ENCODE data around the gene NME3. TPM values are rescaled to one million over a fixed set of nuclear protein-coding genes. Genes with fewer than 3 reads are reported as not detected.

The NME3 gene
- total RNA-seq, 1 experiment from 2014 or later = 103 TPM

DNA sequence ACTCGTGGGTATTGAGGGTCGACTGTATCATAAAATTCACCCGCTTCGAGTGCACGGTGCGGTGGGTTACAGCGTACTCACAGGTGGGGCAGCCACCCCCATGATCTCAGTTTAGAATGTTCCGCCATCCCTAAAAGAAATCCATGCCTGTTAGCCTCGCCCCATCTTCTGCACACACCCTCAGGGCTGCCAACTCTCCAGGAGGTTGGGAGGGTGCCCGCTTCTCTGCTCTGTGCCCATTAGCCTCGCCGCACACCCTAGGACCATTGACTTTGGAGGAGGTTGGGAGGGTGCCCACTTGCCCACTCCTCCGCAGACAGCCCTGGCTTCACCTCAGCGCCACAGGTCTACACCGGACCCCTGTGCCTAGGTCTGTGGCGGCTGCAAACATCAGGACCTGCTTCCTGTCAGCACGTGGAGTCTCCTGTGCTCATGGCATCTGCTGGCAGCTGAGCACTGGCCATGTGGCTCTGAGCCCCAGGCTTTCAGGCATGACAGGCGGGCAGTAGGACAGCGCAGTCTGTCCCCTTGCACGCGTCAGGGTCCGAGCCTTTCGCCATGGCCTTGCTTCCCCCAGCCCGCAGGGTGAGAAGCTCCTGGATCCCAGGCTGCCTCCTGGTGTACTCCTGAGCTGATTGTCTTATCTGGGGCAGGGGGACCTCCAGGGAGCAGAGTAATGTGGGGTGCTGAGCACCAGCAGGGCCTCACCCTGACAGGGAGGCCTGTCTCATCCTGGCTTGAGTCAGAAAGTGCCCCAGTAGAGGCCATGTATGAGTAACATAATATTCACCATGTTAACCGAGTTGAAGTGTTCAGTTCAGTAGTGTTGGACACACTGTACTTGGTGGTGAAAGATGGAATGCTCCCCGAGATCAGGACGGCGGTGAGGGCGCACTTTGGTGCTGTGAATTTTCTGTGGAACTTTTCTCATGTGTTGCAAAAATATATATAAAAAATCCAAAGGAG lies 21.9 kb downstream of the NME3 start:
- Histone ChIP-seq H3K36me3 (ENCODE audit: control insufficient read depth in 1 of 2, insufficient read depth in 2 of 2, low read length in 2 of 2) (peaks cover 10 to 20% of the 10 kb centered on the region in 2 experiments; a peak in 3 of 4 replicates), H2AFZ (ENCODE audit: low read depth, low read length, poor library complexity, severe bottlenecking) (no peak overlapping the region), H3K4me2 (ENCODE audit: low read length) (no peak overlapping the region), H3K4me3 (replicated peaks in 1 of 2; ENCODE audit: low read depth in 1 of 2, low read length in 2 of 2) (no peak overlapping the region), H3K9me3 (ENCODE audit: control insufficient read depth in 1 of 2, insufficient read depth in 1 of 2, low read depth in 1 of 2, low read length in 2 of 2) (no peaks in the 10 kb centered on the region), H3K9me2 (ENCODE audit: insufficient read depth) (no peaks in the 10 kb centered on the region), H3K9ac (ENCODE audit: low read length) (no peak overlapping the region), H3K79me2 (ENCODE audit: insufficient read depth, low read length) (no peaks in the 10 kb centered on the region), H3K27ac (ENCODE audit: low read depth, low read length) (no peak overlapping the region), H4K20me1 (ENCODE audit: insufficient read depth) (no peaks in the 10 kb centered on the region), H3K4me1 (ENCODE audit: control insufficient read depth in 1 of 2, insufficient read depth in 2 of 2, low read length in 2 of 2) (no peaks in the 10 kb centered on the region), H3K27me3 (ENCODE audit: insufficient read depth, low read length) (no peaks in the 10 kb centered on the region)
- ATAC-seq (no peak), DNase-seq (ENCODE audit: low read depth, low spot score) (no peak)
- ChIA-PET RAD21 (ENCODE audit: low non-redundant PET in 1 of 2, low total read pairs in 2 of 2, uncharacterized antibody in 2 of 2, unreplicated experiment in 2 of 2) (no interaction called here), POLR2A (no interaction called here), CTCF (no interaction called here)
- no peak for TF ChIP-seq EZH2phosphoT487 (IDR thresholded peaks at IDR 0.05; ENCODE audit: borderline replicate concordance)
- TF ChIP-seq CEBPB (IDR thresholded peaks at IDR 0.05; ENCODE audit: low read depth) = no peak
- TF ChIP-seq ZNF274 (IDR thresholded peaks at IDR 0.05; ENCODE audit: low read depth, low read length) = no peak
- TF ChIP-seq, protein P1, sequence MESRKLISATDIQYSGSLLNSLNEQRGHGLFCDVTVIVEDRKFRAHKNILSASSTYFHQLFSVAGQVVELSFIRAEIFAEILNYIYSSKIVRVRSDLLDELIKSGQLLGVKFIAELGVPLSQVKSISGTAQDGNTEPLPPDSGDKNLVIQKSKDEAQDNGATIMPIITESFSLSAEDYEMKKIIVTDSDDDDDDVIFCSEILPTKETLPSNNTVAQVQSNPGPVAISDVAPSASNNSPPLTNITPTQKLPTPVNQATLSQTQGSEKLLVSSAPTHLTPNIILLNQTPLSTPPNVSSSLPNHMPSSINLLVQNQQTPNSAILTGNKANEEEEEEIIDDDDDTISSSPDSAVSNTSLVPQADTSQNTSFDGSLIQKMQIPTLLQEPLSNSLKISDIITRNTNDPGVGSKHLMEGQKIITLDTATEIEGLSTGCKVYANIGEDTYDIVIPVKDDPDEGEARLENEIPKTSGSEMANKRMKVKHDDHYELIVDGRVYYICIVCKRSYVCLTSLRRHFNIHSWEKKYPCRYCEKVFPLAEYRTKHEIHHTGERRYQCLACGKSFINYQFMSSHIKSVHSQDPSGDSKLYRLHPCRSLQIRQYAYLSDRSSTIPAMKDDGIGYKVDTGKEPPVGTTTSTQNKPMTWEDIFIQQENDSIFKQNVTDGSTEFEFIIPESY (IDR thresholded peaks at IDR 0.05; ENCODE audit: extremely low read depth, insufficient replicate concordance, low read length) = no peak
- TF ChIP-seq, protein P2, sequence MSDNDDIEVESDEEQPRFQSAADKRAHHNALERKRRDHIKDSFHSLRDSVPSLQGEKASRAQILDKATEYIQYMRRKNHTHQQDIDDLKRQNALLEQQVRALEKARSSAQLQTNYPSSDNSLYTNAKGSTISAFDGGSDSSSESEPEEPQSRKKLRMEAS (IDR thresholded peaks at IDR 0.05) = no peak
- no peak for TF ChIP-seq EZH2 (IDR thresholded peaks at IDR 0.05)
- no peak for TF ChIP-seq RAD21 (IDR thresholded peaks at IDR 0.05; ENCODE audit: low read depth)
- TF ChIP-seq TCF7L2 (IDR thresholded peaks at IDR 0.05; ENCODE audit: borderline replicate concordance, extremely low read depth, insufficient read depth, insufficient read length) = no peak
- TF ChIP-seq, protein P3, sequence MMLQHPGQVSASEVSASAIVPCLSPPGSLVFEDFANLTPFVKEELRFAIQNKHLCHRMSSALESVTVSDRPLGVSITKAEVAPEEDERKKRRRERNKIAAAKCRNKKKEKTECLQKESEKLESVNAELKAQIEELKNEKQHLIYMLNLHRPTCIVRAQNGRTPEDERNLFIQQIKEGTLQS (IDR thresholded peaks at IDR 0.05) = no peak
- no peak for TF ChIP-seq SP1 (IDR thresholded peaks at IDR 0.05; ENCODE audit: low read depth)
- no peak for TF ChIP-seq POLR2AphosphoS5 (IDR thresholded peaks at IDR 0.05; ENCODE audit: low read depth, low read length)
- TF ChIP-seq, protein P4, sequence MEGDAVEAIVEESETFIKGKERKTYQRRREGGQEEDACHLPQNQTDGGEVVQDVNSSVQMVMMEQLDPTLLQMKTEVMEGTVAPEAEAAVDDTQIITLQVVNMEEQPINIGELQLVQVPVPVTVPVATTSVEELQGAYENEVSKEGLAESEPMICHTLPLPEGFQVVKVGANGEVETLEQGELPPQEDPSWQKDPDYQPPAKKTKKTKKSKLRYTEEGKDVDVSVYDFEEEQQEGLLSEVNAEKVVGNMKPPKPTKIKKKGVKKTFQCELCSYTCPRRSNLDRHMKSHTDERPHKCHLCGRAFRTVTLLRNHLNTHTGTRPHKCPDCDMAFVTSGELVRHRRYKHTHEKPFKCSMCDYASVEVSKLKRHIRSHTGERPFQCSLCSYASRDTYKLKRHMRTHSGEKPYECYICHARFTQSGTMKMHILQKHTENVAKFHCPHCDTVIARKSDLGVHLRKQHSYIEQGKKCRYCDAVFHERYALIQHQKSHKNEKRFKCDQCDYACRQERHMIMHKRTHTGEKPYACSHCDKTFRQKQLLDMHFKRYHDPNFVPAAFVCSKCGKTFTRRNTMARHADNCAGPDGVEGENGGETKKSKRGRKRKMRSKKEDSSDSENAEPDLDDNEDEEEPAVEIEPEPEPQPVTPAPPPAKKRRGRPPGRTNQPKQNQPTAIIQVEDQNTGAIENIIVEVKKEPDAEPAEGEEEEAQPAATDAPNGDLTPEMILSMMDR (IDR thresholded peaks at IDR 0.05 in 2 of 3, conservative IDR thresholded peaks at IDR 0.05 in 1 of 3; ENCODE audit: borderline replicate concordance in 1 of 3, insufficient read depth in 1 of 3, low read depth in 2 of 3, low read length in 2 of 3) = no peak
- no peak for TF ChIP-seq FOSL1 (IDR thresholded peaks at IDR 0.05; ENCODE audit: low read depth)
- no peak for TF ChIP-seq JUND (IDR thresholded peaks at IDR 0.05)
- TF ChIP-seq CBX3 (IDR thresholded peaks at IDR 0.05; ENCODE audit: low read depth) = no peak
- no peak for TF ChIP-seq EGR1 (IDR thresholded peaks at IDR 0.05; ENCODE audit: low read depth)
- TF ChIP-seq SRF (IDR thresholded peaks at IDR 0.05; ENCODE audit: low read depth) = no peak
- BruUV-seq (replicated peaks) = no TSS peak
- intact Hi-C loops (cut with micrococcal nuclease) = no loop called here
